T-helper 2 cell treated with Interferon-gamma antibody and Interleukin-4, amounts not matched to agents 100 ng/mL and 5 ng/mL, for 36 hours (primary cell): ENCODE results near the gene NAV3. TPM values are rescaled to one million over a fixed set of nuclear protein-coding genes. Genes with fewer than 3 reads are reported as not detected.
"Not testable (repeated sequence)": the region's sequence is repeated elsewhere in the genome, so short reads cannot be mapped to it uniquely, and the experiment has no call there.

ENCODE experiments used
- intact Hi-C: fragments of 100-400 bp; cut with micrococcal nuclease; formaldehyde crosslinking; loops from one replicate; pipeline ENCODE4 v1.15.1; 2023
- total RNA-seq: library from RNA; stranded (reverse); gene quantifications from 2 replicates; pipeline ENCODE4 v1.2.3, GENCODE V29; 2022

NAV3 gene
- total RNA-seq, 1 donor from 2014 or later: not detected

- intact Hi-C loops: no loop called here
Measured at GRCh38 chr12:78241446-78241845, 410.8 kb downstream of the NAV3 start.

DNA sequence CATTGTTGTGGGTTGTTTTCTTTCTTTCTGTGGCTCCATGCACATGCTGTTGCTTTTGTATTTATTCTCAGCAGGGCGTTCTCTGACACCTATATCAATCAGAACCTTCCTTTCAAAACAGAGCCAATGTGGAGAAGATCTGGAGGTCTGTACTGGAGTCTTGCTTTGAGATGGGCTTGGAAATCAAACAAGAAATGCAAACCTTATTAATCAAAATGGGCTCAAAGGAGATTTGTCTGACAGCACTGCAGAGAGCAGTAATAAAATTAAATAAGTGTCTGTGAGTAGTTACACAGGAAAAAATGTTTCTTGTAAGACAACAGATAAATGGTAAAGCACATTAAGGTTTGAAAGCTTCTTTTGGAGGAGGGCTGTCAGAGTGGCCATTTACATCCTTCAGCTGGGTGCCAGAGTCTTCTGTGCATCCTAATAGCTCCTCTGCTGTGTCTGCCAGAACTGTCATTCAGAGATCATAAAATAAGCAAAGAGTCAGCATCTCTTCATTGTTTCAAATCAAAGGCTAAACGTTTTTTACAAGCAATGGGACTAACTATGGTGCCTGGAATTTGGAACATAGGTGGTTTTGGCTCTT lies 414.3 kb downstream of the NAV3 start:
- intact Hi-C loops: no loop called here

DNA sequence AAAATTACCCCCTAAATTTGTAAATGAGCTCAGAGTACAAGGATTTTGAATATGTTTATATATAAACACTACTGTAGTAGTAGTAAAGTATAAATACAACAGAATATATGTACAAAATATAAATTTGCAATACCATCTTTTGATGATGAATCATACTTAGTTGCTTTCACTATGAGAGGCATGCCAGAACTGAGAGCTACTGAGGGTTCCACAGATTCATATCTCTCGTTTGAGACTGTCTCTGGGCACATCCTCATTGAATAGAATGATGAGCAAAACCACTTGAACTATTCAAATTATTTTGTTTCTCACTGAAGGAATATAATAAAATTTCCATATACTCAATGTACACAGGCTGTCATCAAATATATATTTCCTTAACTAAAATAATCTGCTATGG lies 417.6 kb downstream of the NAV3 start:
- intact Hi-C loops: no loop called here

- intact Hi-C loops: no loop called here
Measured at GRCh38 chr12:78249578-78249977, 418.9 kb downstream of the NAV3 start.

DNA sequence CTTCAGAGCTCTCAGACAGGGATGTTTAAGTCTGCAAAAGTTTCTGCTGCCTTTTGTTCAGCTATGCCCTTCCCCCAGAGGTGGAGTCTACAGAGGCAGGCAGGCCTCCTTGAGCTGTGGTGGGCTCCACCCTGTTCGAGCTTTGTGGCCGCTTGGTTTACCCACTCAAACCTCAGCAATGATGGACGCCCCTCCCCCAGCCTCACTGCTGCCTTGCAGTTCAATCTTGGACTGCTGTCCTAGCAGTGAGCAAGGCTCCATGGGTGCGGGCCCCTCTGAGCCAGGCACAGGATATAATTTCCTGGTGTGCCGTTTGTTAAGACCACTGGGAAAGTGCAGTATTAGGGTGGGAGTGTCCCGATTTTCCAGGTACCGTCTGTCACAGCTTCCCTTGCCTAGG lies 427.0 kb downstream of the NAV3 start:
- intact Hi-C loops: not testable (repeated sequence)

GRCh38 chr12:78260976-78261375 lies 430.3 kb downstream of the NAV3 start:
- intact Hi-C loops: no loop called here

DNA sequence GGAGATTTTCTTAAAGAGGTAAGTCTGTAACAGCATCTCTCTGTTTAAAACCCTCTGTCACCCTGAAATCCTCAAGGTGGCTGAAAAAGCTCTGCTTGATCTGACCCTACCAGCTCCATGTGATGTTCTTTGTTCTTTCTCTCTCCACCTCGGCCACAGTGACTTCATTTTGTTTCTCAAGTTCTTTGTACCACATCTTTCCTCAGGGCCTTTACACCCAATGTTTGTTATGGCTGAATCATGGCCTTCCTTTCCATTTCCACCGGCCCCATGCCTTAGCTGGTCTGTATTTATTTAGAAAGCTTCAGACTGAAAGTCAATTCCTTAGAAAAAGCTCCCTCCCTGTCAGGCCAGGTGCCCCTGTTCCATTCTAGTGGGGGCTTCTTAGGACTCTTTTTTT lies 431.2 kb downstream of the NAV3 start:
- intact Hi-C loops: no loop called here
